ENCODE data around the gene CHRNB2. TPM values are rescaled to one million over a fixed set of nuclear protein-coding genes. Genes with fewer than 3 reads are reported as not detected.

Gene CHRNB2
- total RNA-seq, 1 donor from 2014 or later = not detected

DNA sequence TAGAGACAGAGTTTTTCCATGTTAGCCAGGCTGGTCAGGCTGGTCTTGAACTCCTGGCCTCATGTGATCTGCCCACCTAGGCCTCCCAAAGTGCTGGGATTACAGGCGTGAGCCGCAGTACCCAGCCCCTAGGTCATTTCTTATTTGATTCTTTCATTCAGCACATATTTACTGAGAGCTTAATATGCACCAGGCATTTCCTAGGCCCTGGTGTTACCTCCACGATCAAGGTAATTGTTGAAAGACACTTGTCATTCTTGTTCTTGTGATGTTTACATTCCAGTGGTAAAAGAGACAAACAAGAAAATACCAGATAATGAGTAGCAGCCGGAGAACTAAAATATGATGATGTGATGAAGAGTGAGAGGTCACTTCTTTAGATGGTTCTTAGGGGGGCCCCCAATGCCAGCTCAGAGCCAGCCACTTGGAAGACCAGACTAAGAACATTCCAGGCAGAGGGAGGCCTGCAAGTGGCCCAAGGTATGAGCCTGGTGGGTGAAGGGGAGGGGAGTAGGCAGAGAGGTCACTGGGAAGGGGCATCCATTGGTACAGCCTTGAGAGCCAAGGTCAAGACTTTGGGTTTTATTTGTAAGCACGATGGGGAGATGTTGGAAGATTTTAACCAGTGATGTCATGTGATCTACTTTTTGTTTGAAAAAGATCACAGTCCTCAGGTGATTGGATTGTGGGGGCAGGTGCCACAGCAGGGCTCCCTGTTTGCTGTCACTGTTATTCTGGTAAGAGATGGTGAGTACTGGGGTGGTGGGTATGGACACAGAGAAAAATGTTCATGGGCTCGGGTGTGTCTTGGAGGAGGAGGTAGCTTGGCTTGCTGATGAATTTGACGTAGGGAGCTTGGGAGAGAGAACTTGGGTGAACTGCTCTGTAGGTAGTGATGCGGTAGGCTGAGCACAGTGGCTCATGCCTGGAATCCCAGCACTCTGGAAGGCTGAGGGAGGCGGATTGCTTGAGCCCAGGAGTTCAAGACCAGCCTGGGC is 27.8 kb upstream of the CHRNB2 start:
- intact Hi-C loops (cut with micrococcal nuclease) = no loop called here
- no peak overlapping the region for H3K4me3 Mint-ChIP-seq
- CTCF ChIA-PET = no interaction called here

DNA sequence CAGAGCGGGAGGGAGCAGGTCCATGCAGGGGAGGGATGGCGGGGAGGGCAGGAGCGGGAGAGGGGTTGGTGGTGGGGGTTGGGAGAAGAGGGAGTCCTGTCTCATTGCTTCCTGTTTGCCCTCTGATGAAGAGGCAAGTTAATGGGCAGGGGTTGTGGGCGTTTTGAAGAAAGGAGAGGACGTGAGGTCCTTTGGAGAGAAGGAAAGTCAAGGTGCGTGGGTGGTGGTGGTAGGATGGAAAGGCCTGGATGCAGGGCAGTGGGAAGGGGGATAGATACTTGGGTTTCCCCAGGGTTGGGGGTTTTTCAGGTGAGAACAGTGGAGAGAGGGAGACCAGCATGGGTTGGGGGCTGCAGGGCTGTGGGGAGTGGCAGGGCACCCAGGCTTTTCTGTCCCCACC is 26.3 kb upstream of the CHRNB2 start:
- ChIA-PET CTCF (no interaction called here), POLR2A (no interaction called here)
- Mint-ChIP-seq H3K4me3 (no peak overlapping the region), H3K27ac (no peak overlapping the region), H3K36me3 (ENCODE audit: low read depth) (no peaks in the 10 kb centered on the region), H3K27me3 (peaks cover 16% of the 10 kb centered on the region), H3K9me3 (no peaks in the 10 kb centered on the region), H3K4me1 (no peaks in the 10 kb centered on the region)
- DNase-seq = no peak
- no peak for TF ChIP-seq CTCF (IDR thresholded peaks at IDR 0.05)
- intact Hi-C loops (cut with micrococcal nuclease) = no loop called here
- no peak for ATAC-seq (ENCODE audit: low read depth)

More for the DNA sequence above, 27.8 kb upstream of the CHRNB2 start:
- H3K9me3 Mint-ChIP-seq = peaks cover 3% of the 10 kb centered on the region
- no peak overlapping the region for H3K27ac Mint-ChIP-seq
- H3K36me3 Mint-ChIP-seq (ENCODE audit: low read depth) = no peaks in the 10 kb centered on the region
- no peak for DNase-seq
- TF ChIP-seq CTCF (IDR thresholded peaks at IDR 0.05) = no peak
- no peaks in the 10 kb centered on the region for H3K4me1 Mint-ChIP-seq
- H3K27me3 Mint-ChIP-seq = peaks cover 19% of the 10 kb centered on the region
- no peak for ATAC-seq (ENCODE audit: low read depth)
- POLR2A ChIA-PET = interaction anchor here (0.6 kb wide), 1 partner anchor 493 kb away, joined by 4 read pairs; no protein-coding TSS in a partner anchor

DNA sequence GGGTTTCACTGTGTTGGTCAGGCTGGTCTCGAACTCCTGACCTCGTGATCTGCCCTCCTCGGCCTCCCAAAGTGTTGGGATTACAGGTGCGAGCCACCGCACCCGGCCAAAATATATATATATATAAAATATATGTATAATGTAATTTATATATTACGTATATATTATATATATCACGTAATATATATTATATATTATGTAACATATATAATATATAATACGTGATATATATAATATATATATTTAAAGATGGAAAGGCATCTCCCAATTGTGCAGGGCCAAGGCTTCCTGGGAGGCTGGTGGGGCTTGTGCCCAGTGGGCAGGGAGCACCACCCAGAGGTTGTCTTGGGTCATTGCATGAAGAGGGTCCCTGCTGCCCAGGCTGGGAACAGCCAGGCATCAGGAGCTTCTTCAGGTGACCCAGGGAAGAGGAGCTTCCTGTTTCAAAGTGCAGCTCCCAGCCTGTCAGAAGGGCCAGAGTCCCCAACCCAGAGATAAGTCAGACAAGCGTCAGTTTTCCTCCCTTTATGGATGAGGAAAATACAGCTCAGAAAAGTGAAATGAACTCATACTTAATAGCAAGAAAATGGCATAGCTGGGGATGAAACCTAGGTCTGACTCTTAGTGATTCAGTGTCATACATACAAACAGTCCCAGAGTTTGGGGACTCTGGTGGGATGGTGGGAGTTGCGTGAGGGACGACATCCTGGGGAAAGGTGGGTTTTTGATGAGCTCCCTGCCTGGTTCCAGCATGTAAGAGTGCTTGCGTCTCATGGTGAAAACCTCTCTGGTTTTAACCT is 21.1 kb upstream of the CHRNB2 start:
- Mint-ChIP-seq H3K36me3 (ENCODE audit: low read depth) (peaks cover 29% of the 10 kb centered on the region), H3K4me1 (peaks cover 5% of the 10 kb centered on the region), H3K27ac (no peak overlapping the region), H3K27me3 (no peaks in the 10 kb centered on the region), H3K4me3 (no peak overlapping the region), H3K9me3 (no peaks in the 10 kb centered on the region)
- peak; percentile 27 for DNase-seq
- POLR2A ChIA-PET = interaction anchor here (0.7 to 1.1 kb wide), 2 partner anchors 67 to 590 kb away, joined by 3 read pairs; no protein-coding TSS in a partner anchor
- peak; percentile 97 for ATAC-seq (ENCODE audit: low read depth)
- TF ChIP-seq CTCF (IDR thresholded peaks at IDR 0.05) = no peak
- CTCF ChIA-PET = interaction anchor here (0.6 to 6.2 kb wide), 9 partner anchors 9 to 220 kb away, joined by 3 to 101 read pairs (median 3); no protein-coding TSS in a partner anchor
- intact Hi-C loops (cut with micrococcal nuclease) = loop anchor here (1.0 to 2.0 kb wide), 4 partner anchors 67 to 218 kb away; no protein-coding TSS in a partner anchor

GRCh38 chr1:154547105-154547732 is 20.4 kb upstream of the CHRNB2 start:
- no peaks in the 10 kb centered on the region for H3K27me3 Mint-ChIP-seq
- no peaks in the 10 kb centered on the region for H3K9me3 Mint-ChIP-seq
- peaks cover 37% of the 10 kb centered on the region for H3K36me3 Mint-ChIP-seq (ENCODE audit: low read depth)
- intact Hi-C loops (cut with micrococcal nuclease) = loop anchor here (2.0 kb wide), 2 partner anchors 140 to 212 kb away; no protein-coding TSS in a partner anchor
- H3K27ac Mint-ChIP-seq = no peak overlapping the region
- no peak for ATAC-seq (ENCODE audit: low read depth)
- no peak overlapping the region for H3K4me3 Mint-ChIP-seq
- POLR2A ChIA-PET = interaction anchor here (0.7 to 1.1 kb wide), 2 partner anchors 68 to 589 kb away, joined by 3 read pairs; no protein-coding TSS in a partner anchor
- CTCF ChIA-PET = interaction anchor here (0.6 to 6.2 kb wide), 9 partner anchors 8 to 220 kb away, joined by 3 to 101 read pairs (median 3); no protein-coding TSS in a partner anchor
- no peak for TF ChIP-seq CTCF (IDR thresholded peaks at IDR 0.05)
- H3K4me1 Mint-ChIP-seq = peaks cover 5% of the 10 kb centered on the region
- no peak for DNase-seq

Data from activated B cell treated with CpG ODN at 0.5 μM for 24 hours (primary cell).